GM19238 (cell line): ENCODE data around the gene LPP.

Source experiments
- DNase-seq: peaks from one replicate; pipeline ENCODE4 v3.0.0; 2011; ENCODE audit warnings: low spot score; ENCODE audit not compliant: insufficient read length

The LPP gene

DNA sequence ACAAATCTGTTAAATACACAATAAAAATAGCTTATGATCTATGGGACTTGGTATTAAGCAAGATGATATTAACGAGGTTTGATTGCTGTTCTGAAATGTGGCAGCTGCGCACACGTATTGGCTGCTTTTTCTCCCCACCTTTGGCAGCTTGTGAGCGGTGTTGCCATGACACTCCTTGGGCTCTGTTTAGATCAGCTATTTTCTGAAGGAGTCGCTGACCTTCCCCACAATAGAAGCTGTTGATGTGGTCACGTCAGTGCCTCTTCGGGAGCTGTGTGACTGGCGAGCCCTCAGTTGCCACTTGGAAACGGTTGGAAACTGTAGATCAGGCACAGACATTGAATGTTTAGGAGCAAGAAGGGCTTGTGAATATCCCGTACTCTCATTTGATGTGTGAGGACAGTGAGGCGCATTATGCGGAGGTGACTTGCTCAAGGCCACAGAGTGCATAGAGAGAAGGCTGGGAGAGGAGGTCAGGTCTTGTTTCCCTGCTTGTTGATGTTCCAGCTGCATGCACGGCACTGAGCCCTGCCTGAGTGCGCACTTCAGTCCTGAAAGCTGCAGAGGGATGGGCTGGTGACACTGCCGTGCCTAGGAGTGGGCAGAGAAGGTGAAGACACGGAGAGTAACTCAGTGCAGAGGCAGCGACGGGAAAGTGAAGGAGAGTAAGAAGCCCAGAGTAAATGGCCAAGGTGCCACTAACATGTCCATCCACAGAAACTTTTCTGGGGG, 198.4 kb downstream of the LPP start:
- DNase-seq: no peak

DNA sequence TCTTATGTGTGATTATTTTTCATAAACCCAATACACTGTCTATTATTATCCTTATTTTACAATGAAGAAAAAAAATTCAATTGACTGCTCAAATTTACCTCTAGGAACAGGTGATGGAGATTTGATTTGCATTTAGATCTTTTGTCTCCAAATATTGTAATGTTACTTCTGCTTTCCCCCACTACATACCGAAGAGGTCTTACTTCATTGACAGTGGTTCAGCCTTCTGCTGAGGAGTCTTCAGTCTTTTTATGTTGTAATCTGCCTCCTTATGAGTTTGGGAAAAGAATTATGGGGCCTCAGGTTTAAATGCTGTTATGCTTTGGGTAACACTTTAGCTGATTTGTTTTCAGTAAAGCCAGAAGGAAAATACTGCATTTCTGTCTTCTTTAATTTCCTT, 199.5 kb downstream of the LPP start:
- DNase-seq: no peak

DNA sequence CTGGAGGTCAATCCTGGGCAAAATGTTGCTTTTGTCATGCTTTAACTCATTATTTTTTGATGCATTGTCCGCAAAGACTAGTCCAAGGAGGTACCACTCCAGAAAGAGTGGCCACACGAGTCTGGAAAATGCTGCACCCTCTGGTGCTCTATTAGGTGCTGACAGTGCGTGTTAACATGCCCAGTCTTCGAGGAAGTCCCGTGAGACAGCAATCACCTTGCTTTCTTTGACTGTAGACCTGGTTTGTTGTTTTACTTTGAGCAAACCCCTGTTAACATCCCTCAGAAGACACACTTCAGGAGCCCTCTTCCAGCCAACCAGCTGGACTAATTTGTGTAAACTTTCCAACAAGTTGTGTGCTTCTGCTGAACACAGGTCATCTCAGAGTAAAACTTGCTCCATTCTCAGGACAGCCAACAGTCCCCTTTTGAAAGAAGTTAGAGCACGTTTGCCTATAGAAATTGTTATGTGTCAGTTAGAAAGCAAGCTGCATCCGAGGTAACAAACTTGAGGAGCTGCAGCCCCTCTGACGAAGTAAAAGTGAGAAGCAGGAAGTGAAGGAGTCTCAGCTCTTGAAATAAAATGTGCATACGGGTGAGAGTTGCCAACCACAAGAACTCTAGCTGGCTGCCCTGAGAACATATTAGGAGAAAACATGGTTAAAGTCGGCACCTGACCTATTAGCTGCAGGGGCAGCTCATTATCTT, 205.0 kb downstream of the LPP start:
- DNase-seq: no peak

DNA sequence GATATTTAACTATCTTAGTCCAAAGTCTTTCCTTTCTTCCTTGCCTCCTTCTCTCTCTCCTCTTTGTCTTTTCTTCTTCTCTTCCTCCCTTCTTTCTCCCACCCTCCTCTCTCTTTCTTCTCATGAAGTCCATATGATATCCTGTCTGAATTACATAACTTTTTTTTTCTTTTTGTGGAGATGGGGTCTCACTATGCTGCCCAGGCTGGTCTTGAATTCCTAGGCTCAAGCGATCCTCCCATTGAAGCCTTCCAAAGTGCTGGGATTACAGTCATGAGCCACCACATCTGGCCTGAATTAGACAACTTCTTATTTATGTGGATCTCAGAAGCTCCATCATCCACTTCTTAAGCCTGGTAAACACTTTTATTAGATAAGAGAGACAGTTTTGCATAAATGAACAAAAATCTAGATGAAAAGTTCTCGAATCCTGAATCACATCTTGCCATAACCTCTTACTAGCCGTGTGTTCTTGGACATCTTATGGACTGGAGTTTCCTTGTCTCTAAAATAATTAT, 206.5 kb downstream of the LPP start:
- DNase-seq: no peak

DNA sequence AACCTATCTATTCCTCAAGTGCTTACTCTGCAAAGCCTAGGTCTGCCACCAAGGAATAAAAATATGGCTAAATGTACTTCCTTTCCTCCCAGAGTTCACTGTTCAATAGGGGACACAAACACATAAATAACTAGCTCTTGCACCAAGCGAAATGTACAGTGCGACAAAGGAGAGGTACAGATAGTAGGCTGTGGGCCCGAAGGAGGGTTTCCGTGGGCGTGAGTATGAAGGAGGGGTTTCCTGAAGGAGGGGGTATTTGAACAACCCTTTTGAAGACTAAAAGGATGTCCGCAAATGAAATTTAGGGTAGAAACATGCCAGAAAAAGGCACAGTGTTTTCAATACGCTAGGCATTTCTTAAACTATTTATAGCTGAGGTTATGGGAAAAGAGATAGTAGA, 207.9 kb downstream of the LPP start:
- DNase-seq: no peak

DNA sequence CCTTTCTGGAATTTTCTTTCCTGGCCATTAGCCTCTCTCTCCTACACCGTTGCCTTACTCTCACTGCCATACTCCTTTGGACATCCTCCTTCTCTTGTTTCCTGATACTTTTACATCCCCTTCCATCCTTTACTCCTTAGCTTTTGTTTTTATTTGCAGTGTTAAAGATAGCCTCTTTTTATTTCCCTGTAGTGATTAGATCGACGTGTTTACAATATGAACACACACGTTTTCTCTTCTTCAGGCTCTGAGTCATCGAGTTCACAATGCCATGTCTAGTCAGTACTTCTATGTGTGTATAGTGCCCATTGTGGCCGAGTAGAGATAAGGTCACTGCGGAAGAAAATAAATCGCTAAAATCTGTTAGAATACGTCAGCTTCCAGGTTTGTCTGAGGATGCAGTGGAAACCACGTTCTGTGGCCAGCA, 208.5 kb downstream of the LPP start:
- DNase-seq: no peak

DNA sequence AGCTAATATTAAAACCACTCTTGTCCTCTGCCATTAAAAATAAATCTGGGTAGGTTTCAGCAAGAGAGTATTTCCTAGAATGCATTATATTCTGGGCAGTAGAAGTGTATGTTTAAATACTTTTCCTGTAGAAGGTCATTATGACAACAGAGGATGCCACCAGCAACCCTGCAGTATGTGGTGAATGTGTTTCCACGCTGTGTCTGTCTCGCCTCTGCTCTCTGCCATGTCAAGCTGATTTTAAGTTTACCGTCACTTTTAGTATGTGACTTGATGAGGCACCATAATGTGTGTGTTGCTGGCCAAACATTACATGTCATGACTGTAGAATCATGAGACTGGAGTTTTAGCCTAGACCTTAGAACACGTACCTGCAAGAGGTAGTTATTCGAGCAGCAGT, 211.2 kb downstream of the LPP start:
- DNase-seq: no peak

DNA sequence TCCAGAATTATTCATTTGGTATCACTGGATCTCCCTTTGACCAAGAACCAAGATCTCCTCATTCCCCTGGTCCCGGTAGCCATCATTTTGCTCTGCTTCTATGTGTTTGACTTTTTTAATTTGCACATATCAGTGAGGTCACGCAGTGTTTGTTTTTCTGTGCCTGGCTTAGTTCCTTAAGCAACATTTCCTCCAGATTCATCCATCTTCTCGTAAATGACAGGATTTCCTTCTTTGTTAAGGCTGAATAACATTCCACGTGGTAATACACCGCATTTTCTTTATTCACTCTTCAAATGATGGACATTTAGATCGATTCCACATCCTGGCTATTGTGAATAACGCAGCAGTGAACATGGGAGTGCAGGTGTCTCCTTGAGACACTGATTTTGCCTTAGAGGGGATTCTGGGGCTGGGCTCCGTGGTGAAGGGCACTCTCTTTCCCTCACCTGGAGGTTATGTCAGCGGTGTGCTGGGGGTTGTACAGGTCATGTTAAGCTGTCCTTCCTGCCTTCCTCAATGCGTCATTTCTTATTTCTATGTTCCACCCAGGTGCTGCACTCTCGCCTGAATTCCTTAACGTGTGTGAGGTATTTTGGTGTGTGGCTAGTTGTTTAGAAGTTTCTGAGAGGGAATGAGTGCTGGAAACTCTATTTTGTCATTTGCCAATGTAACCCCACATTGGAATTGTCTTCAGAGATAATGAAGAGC, 212.2 kb downstream of the LPP start:
- no peak for DNase-seq

DNA sequence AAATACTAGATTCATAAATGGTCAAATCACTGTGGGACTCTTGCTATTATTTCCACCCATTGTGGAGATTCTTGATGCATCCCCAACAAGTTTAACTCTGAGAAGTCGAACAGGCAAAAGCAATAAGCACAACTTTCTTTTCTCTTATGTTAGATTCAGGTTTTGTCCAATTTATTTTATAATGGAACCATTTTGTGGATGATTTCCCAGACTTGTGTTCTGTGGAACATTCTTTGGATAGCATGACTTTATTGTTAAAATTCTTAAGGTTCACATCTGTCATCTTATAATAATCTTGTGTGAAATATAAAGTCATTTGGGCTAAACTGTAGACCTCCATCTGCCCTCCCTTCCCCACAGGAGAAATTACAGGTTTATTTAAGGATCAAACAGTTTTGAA, 213.7 kb downstream of the LPP start:
- DNase-seq: no peak

DNA sequence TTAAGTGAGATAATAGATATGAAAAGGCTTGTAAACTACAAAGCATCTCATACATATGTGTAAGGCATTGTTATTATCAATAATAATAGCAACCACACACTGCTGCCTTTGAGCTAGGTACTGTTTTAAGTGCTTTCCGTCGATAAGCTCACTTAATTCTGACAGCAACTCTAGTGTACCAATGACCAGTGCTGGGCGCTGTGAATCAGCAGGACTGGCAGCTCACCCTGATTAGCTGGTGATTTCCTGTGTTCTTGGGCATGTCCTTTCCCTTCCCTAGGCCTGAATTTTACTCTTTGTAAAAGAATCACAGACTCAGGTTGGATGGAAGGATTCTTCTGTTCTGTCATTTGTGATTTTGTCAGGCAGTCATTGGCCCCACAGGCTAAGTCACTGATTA, 215.6 kb downstream of the LPP start:
- no peak for DNase-seq

DNA sequence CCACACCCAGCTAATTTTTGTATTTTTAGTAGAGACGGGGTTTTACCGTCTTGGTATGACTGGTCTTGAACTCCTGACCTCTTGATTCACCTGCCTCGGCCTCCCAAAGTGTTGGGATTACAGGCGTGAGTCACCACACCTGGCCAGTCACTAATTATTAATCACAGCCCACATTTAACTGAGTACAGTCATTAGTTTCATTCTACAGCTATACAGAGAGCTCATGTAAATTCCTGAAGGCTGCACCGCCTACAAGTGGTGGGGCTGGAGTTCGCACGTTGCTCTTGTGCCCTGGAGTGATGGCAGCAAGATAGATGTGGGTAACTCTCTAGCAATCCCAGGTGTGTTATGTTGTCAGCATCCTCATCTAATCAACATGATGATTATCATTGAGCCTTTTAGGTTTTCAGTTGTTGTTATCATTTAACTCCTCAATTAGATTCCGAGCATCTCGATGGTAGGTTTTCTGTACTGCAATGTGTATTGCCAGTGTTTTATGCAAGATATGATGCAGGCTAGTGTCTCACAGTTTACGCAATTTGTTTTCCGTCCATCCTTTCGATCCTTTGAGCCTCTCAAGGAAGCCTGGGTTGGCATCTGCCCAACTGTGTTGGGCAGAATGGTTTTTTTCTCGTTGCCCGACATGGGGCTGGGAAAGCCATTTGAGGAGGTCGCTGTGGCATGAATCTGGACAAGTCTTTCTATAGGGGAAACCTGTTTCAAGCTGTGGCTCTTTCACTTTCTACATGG, 216.3 kb downstream of the LPP start:
- no peak for DNase-seq

DNA sequence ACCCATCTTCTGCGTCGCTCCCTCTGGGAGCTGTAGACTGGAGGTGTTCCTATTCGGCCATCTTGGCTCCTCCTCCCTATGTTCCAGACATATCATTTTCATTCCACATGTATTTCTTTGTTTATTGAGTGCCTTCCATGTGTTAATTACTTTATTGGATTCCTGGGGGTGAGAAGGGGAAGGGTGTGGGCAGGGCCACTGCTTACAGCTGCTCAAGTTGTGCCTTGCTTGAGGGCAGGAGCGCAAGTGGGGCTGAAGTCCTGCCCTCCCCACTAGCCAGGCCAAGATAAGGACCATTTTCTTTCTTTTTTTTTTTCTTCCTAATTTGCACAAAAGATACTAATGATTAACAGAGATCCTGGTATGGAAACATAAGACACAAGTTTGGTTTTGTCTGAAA, 224.8 kb downstream of the LPP start:
- no peak for DNase-seq

DNA sequence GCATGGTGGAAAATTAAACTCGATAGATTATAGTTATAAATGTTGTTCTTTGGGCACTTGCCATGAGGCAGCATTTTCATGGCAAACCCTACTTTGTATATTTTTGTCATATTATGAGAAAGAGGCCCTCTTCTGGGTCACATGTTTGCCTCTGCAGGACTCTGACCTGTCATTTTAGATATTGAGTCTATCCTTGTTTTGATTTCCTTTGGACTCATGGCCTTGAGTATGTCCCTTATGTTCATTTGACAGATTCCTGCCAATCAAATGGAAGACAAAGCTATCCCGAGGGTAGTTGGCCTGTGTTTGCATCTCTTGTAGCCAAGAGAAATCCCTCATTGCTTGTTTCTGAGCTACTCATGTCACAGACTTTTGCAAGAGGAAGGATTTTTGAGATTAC, 226.3 kb downstream of the LPP start:
- no peak for DNase-seq

DNA sequence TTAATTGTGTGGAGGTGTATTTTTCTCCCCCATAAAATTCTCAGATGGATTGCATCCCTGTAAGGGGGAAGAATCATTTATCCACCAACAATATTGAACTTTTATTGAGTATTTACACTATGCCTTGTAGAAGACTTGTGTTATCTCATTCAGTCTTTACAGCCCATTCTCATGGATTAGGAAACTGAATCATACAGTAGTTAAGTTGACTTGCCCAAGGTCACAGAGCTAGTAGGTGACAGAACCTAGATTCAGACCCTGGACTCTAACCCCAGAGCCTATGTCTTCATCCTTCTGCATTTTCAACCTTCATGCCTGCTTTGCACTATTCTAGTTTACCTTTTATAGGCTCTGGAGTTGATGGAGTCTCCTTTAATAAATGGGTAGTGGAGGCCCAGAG, 226.8 kb downstream of the LPP start:
- DNase-seq: no peak

DNA sequence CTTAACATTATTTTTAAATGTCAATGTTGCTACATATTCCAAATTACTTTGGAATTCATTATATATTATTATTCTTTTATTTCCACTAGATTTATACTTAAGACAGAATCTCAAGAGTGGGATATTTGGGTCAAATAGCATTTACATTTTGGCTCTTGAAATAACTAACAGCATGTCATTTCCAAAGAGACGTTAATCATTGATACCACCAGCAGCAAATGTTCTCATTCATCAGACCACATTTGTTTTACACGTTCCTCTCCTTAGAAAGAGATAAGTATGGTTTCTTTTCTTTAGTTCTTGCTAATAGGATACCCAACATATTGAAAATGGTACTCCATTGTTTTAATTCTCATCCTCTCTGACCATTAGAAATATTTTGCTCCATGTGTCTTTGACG, 229.8 kb downstream of the LPP start:
- no peak for DNase-seq

DNA sequence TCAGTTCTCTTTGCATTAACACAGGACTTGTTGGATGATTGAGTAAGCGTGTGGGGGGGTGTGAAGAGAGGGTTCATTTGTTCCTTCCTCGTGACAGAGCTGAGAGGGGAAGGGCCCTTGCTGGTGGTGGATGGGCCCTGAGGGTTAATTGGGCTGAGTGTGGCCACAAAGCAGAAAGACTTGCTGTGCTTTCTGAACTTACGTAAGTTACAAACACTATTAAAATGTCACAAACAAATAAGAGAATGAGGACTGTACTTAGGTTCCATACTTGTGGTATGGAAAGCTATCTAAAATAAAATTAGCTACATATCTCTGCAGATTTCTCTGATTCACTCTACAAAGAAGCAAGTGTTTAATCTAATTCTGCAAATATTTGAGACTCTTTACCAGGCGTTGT, 231.3 kb downstream of the LPP start:
- DNase-seq: no peak

DNA sequence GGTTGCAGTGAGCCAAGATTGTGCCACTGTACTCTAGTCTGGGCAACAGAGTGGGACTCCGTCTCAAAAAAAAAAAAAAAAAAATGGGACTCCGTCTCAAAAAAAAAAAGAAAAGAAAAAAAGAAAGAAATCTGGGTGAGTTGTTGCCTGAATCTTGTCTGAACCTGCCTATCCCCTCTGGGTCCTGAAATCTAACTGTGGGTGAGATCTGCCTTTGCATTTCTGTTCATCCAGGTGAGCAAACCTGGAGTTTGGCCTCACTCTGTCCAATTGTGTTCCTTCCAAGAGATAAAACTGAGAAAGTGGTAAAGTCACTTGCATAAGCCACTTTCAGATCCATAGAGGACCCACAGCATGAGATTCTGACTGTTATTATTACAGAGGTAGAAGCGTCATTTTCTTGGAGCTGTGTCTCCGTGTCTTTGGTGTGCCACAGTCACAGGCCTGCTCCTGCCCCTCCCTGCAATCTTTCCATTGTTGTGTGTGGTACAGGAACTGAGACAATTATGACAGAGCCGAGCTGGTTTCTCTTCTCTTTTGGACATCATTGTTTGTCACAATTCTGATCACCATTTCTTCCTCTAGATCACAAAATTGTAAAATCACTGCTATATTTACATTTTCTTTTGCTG, 235.9 kb downstream of the LPP start:
- DNase-seq: peak; percentile 5

DNA sequence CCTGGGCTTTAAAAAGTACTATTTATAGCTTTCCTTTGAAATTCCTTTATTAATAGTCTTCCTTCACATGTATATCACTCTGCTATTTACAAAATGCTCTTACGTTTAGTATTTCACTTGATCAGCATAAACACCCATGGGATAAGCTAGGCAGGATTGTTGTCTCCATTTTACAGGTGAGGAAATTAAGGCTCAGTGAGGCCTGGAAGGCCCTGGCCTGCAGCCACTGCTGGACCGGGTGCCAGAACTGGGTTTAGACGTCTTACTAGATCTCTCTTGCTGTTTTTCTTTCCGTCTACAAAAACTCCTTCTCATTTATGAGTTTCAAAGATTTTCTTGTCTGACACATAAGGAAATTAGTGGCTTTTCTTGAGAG, 236.4 kb downstream of the LPP start:
- no peak for DNase-seq

DNA sequence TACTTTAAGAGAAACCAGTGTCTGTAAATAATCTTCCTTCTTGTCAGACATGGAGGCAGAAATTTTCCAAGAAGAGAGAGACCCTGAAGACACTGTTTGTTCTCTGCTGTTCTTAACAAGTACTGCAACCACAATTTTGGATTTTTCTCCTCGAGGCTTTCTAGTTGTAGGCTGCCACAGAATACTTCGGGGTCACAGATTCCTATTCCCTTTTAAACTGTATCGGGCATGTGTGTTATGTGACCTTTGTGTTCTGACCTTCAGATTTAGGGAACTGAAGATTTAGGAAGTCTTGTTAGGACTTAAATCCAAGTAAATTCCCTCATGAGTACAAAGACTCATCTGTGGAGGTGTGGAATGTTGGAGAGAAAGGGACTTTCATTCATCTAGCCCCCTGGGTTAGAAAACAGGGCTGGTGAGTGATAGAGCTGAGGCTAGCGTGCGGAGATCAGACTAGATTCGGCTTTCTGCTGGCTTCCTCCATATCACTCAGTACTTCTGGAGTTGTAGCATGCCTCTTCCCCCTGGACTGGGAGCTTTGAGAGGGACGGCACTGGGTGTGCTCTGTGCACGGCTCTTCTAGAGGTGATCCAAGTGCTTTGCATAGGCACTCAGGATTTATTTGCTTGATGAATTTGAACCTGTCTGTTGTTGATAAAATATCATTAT, 237.0 kb downstream of the LPP start:
- no peak for DNase-seq

DNA sequence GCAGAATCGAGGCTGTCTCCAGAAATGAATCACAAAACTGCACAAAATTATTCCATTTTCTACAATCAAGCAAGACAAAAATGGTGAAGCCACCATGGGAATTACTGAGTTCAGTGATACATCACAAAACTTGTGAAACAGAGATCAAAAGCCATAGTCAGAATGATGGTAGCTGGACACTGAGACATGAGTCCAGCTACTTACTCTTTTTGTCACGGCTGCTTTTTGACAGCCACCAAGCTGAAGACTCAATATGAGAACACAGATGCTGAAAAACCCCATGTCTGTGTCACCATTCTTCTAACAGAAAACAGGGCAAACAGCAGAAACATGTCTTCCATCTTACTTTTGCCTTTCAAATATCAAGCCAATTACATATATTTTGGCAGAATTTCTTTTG, 237.6 kb downstream of the LPP start:
- DNase-seq: no peak

DNA sequence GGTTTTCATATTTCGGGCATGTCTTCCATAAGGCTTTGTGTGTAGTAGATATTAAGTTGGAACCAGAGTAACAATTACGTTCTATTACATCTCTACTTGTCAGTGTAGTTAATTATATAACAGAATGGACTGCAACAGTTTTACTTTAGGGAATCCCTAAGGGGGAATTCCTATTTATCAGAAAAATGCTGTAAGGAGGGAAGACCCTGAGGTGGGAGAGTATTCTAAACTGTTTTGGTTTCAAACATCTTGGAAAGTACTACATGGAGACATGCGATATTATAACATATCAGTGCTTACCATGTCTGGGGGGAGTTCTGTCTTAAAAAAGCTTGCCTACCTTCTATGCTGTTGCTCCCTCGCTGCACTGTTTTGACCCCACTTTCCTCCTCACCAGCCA, 238.1 kb downstream of the LPP start:
- DNase-seq: no peak
